ENCODE measurements around the gene CALM1.

DNA sequence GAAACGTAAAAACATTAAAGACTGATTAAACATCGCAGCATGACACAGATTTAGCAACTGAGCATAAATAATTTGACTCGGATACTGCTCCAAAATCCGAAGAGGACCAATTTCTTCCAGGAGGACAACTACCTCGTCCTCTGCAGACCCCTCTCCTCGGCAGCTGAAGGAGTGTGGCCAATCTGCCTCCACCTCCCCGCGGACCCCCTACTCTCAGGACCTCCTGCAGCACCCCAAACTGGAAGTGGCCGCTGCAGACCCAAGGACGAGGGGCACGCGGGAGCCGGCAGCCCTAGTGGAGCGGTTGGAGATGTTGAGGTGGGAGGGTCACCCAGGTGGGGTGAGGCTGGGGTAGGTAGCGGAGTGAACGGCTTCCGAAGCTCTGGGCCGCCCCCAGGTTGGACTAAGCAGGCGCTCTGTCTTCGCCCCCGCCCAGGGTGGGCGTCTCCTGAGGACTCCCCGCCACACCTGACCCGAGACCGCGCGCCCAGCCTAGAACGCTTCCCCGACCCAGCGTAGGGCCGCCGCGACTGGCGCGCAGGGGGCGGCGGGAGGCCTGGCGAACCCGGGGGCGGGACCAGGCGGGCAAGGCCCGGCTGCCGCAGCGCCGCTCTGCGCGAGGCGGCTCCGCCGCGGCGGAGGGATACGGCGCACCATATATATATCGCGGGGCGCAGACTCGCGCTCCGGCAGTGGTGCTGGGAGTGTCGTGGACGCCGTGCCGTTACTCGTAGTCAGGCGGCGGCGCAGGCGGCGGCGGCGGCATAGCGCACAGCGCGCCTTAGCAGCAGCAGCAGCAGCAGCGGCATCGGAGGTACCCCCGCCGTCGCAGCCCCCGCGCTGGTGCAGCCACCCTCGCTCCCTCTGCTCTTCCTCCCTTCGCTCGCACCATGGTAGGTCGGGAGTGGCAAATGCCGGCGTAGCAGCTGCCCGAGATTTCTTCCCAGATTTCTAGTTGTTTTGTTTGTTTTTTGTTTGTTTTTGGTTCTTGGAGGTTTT, at the start of gene CALM1:
- TF ChIP-seq, protein P1, sequence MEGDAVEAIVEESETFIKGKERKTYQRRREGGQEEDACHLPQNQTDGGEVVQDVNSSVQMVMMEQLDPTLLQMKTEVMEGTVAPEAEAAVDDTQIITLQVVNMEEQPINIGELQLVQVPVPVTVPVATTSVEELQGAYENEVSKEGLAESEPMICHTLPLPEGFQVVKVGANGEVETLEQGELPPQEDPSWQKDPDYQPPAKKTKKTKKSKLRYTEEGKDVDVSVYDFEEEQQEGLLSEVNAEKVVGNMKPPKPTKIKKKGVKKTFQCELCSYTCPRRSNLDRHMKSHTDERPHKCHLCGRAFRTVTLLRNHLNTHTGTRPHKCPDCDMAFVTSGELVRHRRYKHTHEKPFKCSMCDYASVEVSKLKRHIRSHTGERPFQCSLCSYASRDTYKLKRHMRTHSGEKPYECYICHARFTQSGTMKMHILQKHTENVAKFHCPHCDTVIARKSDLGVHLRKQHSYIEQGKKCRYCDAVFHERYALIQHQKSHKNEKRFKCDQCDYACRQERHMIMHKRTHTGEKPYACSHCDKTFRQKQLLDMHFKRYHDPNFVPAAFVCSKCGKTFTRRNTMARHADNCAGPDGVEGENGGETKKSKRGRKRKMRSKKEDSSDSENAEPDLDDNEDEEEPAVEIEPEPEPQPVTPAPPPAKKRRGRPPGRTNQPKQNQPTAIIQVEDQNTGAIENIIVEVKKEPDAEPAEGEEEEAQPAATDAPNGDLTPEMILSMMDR (IDR thresholded peaks at IDR 0.05) = peak in 3 of 7 experiments; percentile 22 to 40 (median 32)
- TF ChIP-seq POLR2A (IDR thresholded peaks at IDR 0.05) = peak; percentile 100

Data from body of pancreas (tissue), 4 donors.